ENCODE results near the gene SEMA6B.
"Not testable (repeated sequence)": the region's sequence is repeated elsewhere in the genome, so short reads cannot be mapped to it uniquely, and the experiment has no call there.

The SEMA6B gene

GRCh38 chr19:4548238-4548584 is 11.3 kb downstream of the SEMA6B start:
- in situ Hi-C loops (cut with MboI; ENCODE audit: low sequenced_read_pairs) = no loop called here

DNA sequence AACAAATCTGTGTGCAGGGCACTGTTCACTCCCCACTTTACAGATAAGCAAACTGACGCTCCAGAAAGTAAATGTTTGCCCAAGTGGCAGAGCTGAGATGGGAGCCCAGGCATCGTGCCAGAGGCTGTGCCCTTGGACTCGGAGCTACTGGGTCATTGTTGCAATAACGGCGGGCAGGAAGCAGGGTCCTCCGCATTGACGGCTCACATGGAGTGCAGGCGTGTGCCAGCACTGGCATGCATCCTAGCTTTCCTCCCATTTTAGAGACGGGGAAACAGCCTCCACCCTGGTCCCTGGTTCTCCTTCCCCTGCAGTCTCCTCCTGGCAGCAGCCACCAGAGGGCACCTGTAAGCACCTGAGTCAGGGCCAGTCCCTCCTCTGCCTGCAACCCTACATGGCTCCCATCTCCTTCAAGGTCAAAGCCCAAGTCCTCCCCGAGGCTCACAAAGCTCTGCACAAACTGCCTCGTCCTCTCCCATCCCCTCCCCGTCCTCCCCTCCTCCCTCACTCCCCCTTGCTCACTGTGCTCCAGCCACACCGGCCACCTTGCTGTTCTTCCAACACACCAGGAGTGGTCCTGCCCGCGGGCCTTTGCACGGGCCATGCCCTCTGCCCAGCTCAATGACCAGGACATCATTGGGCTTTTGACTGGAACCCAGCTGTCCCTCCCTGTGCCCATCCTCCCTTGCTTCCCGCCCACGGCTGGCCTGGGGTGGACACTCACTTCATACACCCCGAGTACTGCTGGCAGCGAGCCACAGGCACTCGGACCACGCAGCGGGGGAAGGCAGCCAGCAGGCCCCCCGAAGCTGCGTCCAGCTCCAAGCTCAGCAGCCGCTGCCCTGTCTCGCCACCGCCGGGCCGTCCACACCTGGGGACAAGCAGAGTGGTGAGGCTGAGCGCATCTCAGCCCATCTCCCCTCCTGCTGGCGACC is 11.9 kb downstream of the SEMA6B start:
- in situ Hi-C loops (cut with MboI; ENCODE audit: low sequenced_read_pairs) = no loop called here

- in situ Hi-C loops (cut with MboI; ENCODE audit: low sequenced_read_pairs) = no loop called here
These were observed 15.4 kb downstream of the SEMA6B start for GRCh38 chr19:4543842-4544647.

GRCh38 chr19:4542896-4543841 is 16.3 kb downstream of the SEMA6B start:
- in situ Hi-C loops (cut with MboI; ENCODE audit: low sequenced_read_pairs) = no loop called here

DNA sequence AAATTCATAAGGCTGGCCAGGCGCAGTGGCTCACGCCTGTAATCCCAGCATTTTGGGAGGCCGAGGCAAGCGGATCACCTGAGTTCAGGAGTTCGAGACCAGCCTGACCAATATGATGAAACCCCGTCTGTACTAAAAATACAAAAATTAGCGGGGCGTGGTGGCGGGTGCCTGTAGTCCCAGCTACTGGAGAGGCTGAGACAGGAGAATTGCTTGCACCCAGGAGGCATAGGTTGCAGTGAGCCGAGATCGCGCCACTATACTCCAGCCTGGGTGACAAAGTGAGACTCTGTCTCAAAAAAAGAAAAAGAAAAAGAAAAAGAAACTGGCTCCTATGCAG is 17.7 kb downstream of the SEMA6B start:
- in situ Hi-C loops (cut with MboI; ENCODE audit: low sequenced_read_pairs) = not testable (repeated sequence)

DNA sequence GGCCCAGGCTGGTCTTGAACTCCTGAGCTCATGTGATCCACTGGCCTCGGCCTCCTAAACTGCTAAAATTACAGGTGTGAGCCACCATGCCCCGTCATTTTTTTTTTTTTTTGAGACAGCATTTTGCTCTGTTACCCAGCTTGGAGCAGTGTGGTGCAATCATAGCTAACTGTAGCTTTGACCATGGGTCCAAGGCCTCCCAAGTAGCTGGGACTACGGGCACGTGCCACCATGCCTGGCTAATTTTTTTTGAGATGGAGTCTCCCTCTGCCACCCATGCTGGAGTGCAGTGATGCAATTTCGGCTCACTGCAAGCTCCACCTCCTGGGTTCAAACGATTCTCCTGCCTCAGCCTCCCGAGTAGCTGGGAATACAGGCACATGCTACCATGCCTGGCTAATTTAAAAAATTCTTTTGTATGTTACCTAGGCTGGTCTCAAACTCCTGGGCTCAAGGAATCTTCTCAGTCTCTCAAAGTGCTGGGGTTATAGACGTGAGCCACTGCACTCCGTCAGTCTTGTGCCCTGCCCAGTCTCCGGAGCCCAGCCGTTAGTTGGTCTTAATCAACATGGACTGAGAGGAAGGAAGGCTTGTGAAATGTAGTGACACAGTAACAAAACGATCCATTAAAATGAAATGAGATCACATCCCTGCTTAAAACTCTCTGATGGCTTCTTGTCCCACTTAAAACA is 18.2 kb downstream of the SEMA6B start:
- in situ Hi-C loops (cut with MboI; ENCODE audit: low sequenced_read_pairs) = no loop called here

GRCh38 chr19:4539693-4540581 is 19.5 kb downstream of the SEMA6B start, which contains the start of gene LRG1:
Gene LRG1 (minus strand): TSS chr19:4540036. CDS start chr19:4540013, 23 bp downstream.
- in situ Hi-C loops (cut with MboI; ENCODE audit: low sequenced_read_pairs) = no loop called here

GRCh38 chr19:4539169-4539692 is 20.3 kb downstream of the SEMA6B start:
- in situ Hi-C loops (cut with MboI; ENCODE audit: low sequenced_read_pairs) = no loop called here

- in situ Hi-C loops (cut with MboI; ENCODE audit: low sequenced_read_pairs) = no loop called here
These were observed 20.9 kb downstream of the SEMA6B start for GRCh38 chr19:4538601-4538954.

DNA sequence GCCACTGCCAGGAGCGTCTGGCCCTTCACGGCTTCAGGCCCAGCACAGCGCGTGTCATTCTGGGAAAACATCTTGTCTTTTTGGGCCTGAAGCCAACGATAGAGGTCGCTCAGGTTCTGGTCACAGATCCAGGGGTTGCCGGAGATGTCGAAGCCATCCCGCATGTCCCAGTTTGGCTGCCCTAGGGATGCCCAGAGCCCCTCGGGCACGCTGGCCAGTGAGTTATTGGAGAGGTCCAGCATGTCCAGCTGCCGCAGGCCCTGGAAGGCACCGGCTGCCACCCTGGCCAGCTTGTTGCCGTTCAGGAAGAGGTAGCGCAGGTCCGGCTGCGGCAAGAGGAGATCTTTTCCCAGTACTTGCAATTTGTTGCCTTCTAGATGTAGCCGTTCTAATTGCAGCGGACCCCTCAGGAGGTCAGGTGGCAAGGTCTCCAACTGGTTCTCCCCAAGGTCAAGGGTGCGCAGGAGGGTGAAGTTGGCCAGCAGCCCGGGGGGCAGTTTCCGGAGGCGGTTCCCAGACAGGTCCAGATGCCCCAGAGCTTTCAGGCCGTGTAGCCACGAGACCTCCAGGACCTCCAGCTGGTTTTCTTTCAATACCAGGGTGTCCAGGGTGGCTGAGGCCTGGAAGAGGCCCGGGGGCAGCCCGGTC is 21.4 kb downstream of the SEMA6B start:
- in situ Hi-C loops (cut with MboI; ENCODE audit: low sequenced_read_pairs) = no loop called here

DNA sequence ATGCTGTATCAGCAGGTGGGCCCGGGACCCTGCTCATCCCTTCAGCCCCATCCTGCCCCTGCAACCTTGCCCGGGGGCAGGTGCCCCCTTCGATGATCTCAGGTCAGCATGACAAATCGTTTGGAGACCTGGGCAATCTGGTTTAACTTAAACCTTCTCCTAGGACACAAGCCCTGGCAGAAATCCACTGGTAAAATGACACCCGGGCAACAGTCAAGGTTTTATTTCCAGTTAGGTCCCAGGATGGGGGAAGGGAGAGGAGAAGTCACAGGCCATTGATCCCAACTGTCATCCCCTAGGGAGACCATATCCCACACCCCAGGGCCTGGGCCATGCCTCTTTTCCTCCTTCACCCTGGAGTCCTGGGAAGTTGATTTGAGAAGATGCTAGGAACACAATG is 22.7 kb downstream of the SEMA6B start:
- in situ Hi-C loops (cut with MboI; ENCODE audit: low sequenced_read_pairs) = no loop called here

- in situ Hi-C loops (cut with MboI; ENCODE audit: low sequenced_read_pairs) = no loop called here
These were observed 24.4 kb downstream of the SEMA6B start, which contains the start of gene PLIN5 for GRCh38 chr19:4534836-4535658. Gene PLIN5 (minus strand): TSS chr19:4535224. CDS start chr19:4534074, 1,150 bp downstream.

- in situ Hi-C loops (cut with MboI; ENCODE audit: low sequenced_read_pairs) = no loop called here
These were observed 25.6 kb downstream of the SEMA6B start for GRCh38 chr19:4533835-4534424.

GRCh38 chr19:4533334-4533733 is 26.1 kb downstream of the SEMA6B start:
- in situ Hi-C loops (cut with MboI; ENCODE audit: low sequenced_read_pairs) = no loop called here

DNA sequence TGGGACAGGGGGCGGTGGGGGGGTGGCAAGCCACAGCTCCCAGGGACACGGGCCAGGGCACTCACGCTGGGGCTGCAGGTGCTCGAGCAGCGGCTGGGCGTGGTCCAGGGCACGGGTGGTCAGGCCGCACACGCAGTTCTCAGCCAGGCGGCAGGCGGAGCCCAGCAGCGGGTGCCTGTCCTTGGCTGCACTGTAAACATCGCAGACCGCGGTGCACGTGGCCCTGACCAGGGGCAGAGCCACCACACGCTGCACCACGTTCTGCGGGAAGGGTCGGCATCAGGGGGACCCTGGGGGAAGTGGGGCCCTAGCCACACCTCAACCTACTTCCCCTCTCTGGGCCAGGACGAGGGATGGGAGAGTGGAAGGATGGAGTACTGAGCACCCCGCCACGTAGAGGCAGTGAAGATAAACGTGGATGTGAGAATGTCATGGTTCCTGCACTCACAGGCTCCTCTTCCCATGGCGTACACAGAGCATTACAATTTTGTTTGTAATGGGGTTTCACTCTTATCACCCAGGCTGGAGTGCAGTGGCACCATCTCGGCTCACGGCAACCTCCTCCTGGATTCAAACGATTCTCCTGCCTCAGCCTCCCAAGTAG is 27.8 kb downstream of the SEMA6B start:
- in situ Hi-C loops (cut with MboI; ENCODE audit: low sequenced_read_pairs) = no loop called here

DNA sequence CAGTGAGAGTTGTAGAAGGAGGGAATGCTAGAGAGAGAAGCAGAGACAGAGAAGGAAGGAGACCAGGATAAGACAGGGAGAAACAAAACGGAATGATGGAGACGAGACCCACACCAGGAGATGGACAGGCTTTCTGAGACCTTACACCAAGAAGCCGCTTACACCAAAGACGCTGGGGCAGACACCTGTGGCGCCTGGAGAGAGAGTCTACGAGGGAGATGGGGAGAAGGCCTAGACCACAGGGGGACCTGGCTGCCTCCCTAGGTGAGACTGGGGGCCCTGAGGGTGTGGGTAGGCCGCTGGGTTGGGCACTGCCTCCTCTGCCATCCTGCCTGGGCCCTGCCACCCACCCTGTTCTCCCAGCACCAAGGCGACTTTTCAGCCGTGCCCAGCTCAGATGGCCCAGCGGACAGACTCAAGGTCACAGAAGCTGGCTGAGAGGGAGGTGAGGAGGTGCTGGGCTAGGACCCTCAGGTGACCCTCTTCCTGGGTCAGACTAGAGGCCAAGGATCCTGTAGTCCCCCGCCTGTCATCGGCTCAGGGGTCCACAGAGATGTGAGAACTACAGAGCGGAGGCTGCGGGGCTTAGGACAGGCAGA is 29.5 kb downstream of the SEMA6B start:
- in situ Hi-C loops (cut with MboI; ENCODE audit: low sequenced_read_pairs) = no loop called here
